T-cell (primary cell): Measurements from ENCODE around the gene H6PD. TPM values are rescaled to one million over a fixed set of nuclear protein-coding genes. Genes with fewer than 3 reads are reported as not detected.

Experiments
- total RNA-seq, 35 experiments: library from RNA in 6 of 35; stranded (reverse) in 6 of 35; fragments of 120-200 nt in 1 of 35; gene quantifications; one replicate each; pipeline versions ENCODE4 v1.2.1 to v1.2.4 and lab custom pipeline; 2013 to 2026

H6PD gene
- total RNA-seq, 5 donors from 2014 or later (not counting 1 experiment from before 2014, with no cell fraction given), result 17.6 to 26.5 (median 23.9) TPM

Other genes starting within 250 kb of the H6PD start
- gene SLC2A7, start 208.4 kb upstream of the H6PD start, total RNA-seq, result not detected
- 1 to 10 TPM in 1 of 5 donors, under 1 TPM in 4; 0.32 to 1.5 (median 0.86) TPM for gene SLC2A5, start 165.1 kb upstream of the H6PD start, total RNA-seq
- 10 to 100 TPM in 1 of 5 donors, 1 to 10 TPM in 4; 7.1 to 10.7 (median 8.9) TPM for gene GPR157, start 105.7 kb upstream of the H6PD start, total RNA-seq
- gene SPSB1, start 58.1 kb downstream of the H6PD start, total RNA-seq, result 1 to 10 TPM; 3.1 to 6.4 (median 5.4) TPM